NCI-H82 treated with DMSO at 0.1 percent for 48 hours (cell line): Measurements from ENCODE around the gene GYS1.
A peak's percentile ranks its signal among the peaks of the same experiment; 100 is the strongest.
"Not testable (repeated sequence)": the region's sequence is repeated elsewhere in the genome, so short reads cannot be mapped to it uniquely, and the experiment has no call there.

Experiments
- DNase-seq: peaks from one replicate; lab custom pipeline; 2025; ENCODE audit not compliant: unreplicated experiment; lab: John Stamatoyannopoulos, UW

GYS1 gene

DNA sequence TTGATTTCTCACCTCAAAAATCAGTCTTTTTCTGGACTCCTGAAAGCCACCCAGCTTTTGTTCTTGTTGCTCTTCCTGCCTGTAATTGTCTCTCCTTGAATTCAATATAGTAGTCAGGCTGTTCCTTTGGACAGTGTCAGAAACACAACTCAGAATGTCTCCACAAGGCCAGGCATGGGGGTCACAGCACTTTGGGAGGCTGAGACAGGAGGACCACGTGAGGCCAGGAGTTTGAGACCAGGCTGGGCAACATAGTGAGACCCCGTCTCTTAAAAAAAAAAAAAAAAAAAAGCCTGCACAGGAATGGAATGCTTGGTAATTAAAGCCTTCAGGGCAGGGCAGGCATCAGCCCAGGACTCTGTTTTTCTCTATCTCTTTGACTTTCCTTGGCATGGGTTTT, 47.3 kb downstream of the GYS1 start:
- no peak for DNase-seq

DNA sequence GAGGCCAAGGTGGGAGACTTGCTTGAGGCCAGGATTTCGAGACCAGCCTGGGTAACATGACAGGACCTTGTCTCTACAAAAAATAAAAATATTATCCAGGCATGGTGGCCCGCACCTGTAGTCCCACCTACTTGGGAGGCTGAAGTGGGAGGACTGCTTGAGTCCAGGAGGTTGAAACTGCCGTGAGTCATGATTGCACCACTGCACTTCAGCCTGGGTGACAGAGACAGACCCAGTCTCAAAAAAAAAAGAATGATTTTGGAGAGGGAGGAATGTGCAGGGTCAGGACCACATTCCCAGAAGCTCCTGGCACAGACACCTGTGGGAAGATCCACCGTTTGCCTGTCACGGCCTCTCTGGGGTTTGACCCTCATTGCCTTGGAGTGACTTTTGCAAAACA, 47.7 kb downstream of the GYS1 start:
- DNase-seq: no peak

DNA sequence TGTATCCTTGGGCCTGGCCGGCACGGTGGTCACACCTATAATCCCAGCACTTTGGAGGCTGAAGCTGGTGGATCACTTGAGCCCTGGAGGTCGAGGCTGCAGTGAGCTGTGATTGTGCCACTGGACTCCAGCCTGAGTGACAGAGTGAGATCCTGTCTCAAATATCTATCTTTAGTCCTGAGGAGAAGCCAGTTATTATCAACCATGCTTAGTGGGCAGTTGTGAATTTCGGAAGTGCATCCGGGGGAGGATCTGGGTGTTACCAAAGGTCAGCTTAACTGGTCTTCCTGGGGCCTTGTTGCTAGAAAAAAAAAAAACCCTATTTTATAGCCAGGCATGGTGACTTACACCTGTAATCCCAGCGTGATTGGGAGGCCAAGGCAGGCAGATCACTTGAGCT, 50.0 kb downstream of the GYS1 start:
- DNase-seq: no peak

DNA sequence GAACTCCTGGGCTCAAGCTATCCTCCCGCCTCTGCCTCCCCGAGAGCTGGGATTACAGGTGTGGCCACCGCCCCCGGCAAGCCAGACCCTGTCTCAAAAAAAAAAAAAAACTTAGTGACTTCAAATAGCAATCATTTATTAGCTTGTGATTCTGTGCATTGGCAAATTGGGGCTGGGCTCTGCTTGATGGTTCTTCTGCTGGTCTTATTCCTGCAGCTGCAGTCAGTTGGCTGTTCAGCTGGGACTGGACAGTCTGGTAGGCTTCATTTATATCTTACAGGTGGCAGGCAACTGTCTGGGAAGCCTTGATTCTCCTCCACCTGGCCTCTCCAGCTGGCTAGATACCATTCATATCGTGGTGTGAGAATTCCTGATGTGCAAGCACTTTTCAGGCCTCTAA, 52.2 kb downstream of the GYS1 start:
- DNase-seq: no peak

DNA sequence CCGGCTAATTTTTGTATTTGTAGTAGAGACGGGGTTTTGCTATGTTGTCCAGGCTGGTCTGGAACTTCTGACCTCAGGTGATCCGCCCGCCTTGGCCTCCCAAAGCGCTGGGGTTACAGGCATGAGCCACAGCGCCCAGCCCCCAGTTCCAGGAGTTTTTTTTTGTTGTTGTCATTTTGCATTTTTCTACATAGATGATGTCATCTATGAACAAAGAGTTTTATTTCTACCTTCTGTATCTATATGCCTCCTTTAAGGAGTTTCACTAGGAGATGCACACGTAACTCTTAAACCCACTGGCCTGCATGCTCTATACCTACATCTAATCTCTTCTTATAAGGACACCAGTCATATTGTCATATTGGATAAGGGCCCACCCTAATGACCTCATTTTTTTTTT, 54.9 kb downstream of the GYS1 start:
- DNase-seq: no peak

DNA sequence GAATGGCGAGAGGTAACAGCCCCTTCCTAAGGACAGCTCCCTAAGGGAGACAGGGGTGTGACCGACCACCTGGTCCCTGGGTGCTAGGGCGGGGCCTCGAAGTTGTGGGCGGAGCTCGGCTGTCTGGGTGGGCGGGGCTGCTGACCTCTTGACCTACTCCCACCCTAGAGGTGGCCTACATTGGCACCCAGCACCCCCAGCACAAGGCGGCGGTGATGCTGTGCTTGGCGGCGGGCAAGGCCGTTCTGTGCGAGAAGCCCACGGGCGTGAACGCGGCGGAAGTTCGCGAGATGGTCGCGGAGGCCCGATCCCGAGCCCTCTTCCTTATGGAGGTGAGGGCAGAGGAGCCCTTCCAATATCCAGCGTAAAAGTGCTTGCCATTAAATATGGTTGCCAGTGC, 57.2 kb downstream of the GYS1 start:
- no peak for DNase-seq

DNA sequence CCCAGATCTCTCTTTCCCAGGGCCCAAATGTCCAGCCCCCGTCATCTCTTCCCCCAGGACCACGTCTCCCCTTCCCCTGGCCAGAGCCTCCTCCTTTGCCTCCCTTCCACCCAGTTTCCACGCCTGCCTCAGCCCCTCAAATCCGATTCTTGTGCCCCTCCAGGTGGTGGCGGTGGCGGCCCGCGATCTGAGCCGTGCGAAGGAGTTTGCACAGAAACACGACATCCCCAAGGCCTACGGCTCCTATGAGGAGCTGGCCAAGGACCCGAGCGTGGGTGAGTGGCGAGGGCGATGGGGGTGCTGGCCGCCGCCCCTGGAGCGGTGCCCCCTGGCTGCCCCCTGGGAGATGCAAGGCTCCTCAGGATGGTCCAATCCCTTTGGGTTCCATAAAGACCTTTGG, 58.3 kb downstream of the GYS1 start:
- DNase-seq: no peak

DNA sequence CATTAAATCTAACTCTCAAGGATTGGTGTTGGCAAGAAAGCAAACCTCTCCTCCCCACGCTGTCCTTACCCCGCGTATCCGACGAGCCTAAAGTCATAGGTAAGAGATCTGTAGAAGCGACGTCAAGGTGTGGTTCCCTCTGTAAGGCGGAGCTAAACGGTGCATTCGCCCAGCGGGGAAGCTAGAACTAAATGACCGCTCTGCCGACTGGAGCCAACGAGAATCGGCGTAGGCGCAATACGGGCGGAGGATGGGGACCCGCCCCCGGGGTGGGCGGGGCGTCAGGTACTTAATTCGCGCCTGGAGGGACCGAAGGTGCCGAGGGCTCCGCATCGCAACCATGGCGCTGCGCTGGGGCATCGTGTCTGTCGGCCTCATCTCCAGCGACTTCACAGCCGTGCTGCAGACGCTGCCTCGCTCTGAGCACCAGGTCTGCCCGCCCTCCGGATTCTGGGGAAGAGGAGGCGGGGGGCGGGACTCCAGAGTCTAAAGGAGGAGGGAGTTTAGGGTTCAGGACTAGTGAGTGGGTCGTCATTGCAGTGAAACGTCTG, 59.7 kb downstream of the GYS1 start, which contains the start of gene DHDH:
Gene DHDH, plus strand, starts transcription at position 318 of the 551 bp plus-strand sequence. Its CDS starts 23 bp downstream, at position 341.
- DNase-seq: peak; percentile 73

DNA sequence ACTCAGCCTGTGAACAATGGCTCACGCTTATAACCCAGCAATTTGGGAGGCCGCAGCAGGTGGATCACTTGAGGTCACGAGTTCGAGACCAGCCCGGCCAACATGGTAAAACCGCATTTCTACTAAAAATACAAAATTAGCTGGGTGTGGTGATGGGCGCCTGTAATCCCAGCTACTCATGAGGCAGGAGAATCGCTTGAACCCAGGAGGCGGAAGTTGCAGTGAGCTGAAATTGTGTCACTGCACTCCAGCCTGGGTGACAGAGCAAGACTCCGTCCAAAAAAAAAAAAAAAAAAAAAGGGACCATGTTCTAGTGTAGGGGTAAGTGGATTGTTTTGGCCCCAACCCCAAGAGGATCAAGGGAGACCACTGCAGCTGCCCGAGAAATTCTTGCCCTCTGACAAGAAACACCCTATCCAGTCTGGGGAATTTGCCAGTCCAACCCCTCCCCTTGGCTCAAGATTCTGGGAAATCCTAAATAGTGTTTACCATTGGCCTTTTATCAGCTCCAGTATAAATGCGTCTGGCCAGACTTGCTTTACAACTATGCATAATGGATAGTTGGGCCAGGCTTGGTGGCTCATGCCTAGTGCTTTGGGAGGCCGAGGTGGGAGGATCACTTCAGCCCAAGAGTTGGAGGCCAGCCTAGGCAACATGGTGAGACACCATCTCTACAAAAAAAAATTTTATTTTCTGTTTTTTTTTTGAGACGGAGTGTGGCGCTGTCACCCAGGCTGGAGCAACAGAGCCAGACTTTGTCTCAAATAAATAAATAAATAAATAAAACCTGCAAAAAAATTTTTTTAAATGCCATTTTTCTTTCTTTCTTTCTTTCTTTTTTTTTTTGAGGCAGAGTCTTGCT, 64.7 kb downstream of the GYS1 start:
- DNase-seq: no peak

DNA sequence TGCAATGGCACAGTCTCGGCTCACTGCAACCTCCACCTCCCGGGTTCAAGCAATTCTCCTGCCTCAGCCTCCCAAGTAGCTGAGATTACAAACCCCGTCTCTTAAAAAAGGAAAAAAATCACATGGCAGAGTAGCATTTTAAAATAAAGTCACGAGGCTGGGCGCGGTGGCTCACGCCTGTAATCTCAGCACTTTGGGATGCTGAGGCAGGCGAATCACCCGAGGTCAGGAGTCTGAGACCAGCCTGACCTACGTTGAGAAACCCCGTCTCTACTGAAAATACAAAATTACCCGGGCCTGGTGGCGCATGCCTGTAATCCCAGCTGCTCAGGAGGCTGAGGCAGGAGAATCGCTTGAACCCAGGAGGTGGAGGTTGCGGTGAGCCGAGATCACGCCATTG, 65.4 kb downstream of the GYS1 start:
- DNase-seq: not testable (repeated sequence)

DNA sequence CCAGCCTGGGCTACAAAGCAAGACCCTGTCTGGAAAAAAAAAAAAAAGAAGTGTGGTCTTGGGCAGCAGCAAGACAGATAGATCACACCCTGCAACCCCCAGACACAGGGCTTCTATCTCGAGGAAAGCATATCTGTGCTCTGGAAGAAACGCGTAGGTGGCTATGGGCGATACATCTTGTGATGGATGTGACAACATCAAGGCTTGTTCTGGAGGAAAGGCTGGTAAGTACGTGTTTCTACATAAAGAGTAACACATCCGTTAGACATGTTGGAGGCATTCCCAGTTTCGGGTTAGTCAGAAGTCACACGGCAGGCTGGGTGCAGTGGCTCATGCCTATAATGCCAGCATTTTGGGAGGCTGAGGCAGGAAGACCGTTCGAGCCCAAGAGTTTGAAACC, 66.2 kb downstream of the GYS1 start:
- DNase-seq: no peak

DNA sequence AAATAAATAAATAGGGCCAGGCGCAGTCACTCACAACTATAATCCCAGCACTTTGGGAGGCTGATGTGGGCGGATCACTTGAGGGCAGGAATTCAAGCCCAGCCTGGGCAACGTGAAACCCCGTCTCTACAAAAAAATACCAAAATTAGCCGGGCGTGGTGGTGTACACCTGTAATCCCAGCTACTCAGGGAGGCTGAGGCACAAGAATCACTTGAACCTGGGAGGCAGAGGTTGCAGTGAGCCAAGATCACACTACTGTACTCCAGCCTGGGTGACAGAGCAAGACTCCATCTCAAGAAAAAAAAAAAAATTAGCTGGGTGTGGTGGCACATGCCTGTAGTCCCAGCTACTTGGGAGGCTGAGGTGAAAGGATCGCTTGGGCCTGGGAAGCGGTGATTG, 67.2 kb downstream of the GYS1 start:
- DNase-seq: not testable (repeated sequence)

DNA sequence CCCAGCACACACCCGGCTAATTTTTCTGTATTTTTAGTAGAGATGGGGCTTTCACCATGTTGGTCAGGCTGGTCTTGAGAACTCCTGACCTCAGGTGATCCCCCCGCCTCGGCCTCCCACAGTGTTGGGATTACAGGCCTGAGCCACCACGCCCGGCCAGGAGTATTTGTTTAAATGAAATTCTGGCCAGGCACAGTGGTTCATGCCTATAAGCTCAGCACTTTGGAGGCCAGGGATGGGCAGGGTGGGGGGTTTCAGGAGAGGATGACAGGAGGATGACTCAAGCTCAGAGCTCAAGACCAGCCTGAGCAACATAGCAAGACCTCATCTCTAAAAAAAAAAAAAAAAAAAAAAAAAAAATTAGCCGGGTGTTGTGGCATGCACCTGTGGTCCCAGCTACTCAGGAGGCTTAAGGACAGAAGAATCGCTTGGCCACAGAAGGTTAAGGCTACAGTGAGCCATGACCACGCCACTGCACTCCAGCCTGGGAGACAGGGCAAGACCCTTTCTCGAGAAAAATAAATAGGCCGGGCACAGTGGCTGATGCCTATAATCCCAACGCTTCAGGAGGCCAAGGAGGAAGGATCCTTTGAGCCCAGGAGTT, 67.8 kb downstream of the GYS1 start:
- no peak for DNase-seq

DNA sequence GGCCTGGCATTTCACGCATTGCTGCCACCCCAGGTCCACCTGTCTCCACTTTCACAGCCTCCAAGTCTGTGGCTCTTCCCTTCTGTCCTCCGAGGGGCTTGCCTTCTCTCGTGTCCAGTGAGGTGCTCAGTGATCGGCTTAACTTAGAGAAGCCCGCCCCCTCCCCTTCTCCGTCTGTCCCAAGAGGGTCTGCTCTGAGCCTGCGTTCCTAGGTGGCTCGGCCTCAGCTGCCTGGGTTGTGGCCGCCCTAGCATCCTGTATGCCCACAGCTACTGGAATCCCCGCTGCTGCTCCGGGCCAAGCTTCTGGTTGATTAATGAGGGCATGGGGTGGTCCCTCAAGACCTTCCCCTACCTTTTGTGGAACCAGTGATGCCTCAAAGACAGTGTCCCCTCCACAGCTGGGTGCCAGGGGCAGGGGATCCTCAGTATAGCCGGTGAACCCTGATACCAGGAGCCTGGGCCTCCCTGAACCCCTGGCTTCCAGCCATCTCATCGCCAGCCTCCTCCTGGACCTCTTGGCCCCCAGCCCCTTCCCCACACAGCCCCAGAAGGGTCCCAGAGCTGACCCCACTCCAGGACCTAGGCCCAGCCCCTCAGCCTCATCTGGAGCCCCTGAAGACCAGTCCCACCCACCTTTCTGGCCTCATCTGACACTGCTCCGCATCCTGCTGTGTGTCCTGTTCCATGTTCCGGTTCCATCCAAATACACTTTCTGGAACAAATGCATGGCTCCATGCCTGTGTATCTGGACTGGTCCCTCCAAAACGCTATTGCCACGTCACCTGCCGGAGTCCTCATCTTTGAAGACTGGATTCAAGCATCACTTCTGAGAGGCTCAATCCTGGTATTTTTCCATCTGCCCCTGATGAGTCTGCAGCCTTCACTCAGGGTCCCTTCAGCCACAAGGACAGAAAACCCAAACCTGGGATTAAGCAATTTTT, 70.3 kb downstream of the GYS1 start:
- no peak for DNase-seq

DNA sequence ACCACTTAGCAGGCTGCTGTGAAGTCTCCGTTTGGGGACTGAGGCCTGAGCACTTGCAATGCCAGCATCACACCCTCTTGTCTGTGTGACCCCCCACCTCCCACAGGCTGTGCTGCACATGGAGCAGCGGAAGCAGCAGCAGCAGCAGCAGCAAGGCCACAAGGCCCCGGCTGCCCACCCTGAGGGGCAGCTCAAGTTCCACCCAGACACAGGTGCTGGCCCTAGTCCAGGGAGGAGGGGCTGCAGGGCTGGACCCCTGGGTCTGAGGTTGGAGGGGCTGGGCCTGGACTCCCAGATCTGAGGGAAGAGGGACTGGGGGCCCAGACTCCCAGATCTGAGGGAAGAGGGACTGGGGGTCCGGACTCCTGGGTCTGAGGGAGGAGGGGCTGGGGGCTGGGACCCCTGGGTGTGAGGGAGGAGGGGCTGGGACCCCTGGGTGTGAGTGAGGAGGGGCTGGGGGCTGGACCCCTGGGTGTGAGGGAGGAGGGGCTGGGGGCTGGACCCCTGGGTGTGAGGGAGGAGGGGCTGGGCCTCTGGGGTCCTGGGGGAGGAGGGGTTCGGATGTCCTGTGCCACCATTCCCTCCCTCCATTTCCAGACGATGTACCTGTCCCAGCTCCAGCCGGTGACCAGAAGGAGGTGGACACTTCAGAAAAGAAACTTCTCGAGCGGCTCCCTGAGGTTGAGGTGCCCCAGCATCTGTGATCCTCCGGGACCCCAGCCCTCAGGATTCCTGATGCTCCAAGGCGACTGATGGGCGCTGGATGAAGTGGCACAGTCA, 71.2 kb downstream of the GYS1 start:
- DNase-seq: no peak

DNA sequence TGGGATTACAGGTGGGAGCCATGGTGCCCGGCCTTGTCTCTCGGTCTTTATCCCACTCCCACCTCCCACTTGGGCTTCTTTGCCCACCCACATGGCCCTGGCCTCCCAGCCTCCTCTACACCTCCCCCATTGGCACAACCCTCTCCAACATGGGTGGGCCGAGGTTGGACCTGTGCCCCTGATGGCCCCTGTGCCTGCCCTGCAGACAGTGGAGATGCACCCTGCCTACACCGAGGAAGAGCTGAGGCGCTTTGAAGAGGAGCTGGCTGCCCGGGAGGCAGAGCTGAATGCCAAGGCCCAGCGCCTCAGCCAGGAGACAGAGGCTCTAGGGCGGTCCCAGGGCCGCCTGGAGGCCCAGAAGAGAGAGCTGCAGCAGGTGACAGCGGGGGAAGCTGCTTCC, 72.2 kb downstream of the GYS1 start:
- no peak for DNase-seq

DNA sequence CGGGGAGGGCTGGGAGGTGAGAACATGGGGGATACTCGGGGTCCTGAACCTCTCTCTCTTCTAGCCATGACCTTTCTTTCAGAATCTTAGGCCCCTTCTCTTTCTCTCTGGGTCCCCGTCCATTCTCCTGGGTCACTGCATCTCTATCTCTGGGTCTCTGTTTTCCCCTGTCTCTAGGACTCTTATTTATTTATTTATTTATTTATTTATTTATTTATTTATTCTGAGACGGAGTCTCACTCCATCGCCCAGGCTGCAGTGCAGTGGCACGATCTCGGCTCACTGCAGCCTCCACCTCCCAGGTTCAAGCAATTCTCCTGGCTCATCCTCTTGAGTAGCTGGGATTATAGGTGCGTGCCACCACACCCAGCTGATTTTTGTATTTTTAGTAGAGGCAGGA, 73.8 kb downstream of the GYS1 start:
- DNase-seq: not testable (repeated sequence)

DNA sequence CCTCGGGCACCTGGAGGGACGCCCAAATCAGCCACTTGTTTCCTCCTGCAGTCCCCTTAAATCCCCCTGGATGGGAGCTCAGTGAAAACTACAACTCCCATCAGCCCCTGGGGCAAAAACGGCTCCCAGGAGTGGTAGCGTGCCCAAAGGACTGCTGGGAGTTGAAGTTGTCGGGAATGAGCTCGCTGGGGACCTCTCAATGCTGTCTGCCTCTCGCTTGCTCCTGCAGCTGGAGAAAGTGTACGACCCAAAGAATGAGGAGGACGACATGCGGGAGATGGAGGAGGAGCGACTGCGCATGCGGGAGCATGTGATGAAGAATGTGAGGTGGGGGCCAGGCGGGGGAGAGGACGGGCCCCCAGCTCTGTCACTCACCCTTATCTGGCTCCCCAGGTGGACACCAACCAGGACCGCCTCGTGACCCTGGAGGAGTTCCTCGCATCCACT, 74.3 kb downstream of the GYS1 start:
- DNase-seq: no peak
